HG02970 (cell line): ENCODE data around the gene SMCR8.
"Not testable (repeated sequence)": the region's sequence is repeated elsewhere in the genome, so short reads cannot be mapped to it uniquely, and the experiment has no call there.

Source experiments
- ATAC-seq: cut with Tn5 transposase; IDR thresholded peaks from one replicate; pipeline ENCODE4 v1.9.1; 2021; ENCODE audit warnings: mild to moderate bottlenecking, moderate library complexity, moderate number of reproducible peaks; ENCODE audit not compliant: unreplicated experiment, low FRiP score

The SMCR8 gene

GRCh38 chr17:18314731-18315561, at the start of gene SMCR8, which contains the start of gene TOP3A:
Gene SMCR8, plus strand, starts transcription at chr17:18315293. Its CDS starts 497 bp downstream, at chr17:18315790.
Gene TOP3A, minus strand, starts transcription at chr17:18314994. Its CDS starts 216 bp downstream, at chr17:18314778.
- ATAC-seq: peak; percentile 80

- no peak for ATAC-seq
These were observed 47.7 kb upstream of the SMCR8 start for GRCh38 chr17:18267366-18267765.

GRCh38 chr17:18267927-18268711, 47.0 kb upstream of the SMCR8 start:
- no peak for ATAC-seq

GRCh38 chr17:18270046-18270931, 44.8 kb upstream of the SMCR8 start:
- ATAC-seq: no peak

GRCh38 chr17:18277076-18277475, 38.0 kb upstream of the SMCR8 start:
- ATAC-seq: no peak

GRCh38 chr17:18278867-18279266, 36.2 kb upstream of the SMCR8 start:
- ATAC-seq: no peak

- no peak for ATAC-seq
These were observed 34.8 kb upstream of the SMCR8 start for GRCh38 chr17:18280249-18280648.

GRCh38 chr17:18280766-18281371, 34.2 kb upstream of the SMCR8 start:
- ATAC-seq: no peak

- no peak for ATAC-seq
These were observed 33.3 kb upstream of the SMCR8 start for GRCh38 chr17:18281788-18282187.

GRCh38 chr17:18285296-18285695, 29.8 kb upstream of the SMCR8 start:
- ATAC-seq: no peak

GRCh38 chr17:18291718-18292540, 23.2 kb upstream of the SMCR8 start:
- ATAC-seq: no peak

- not testable (repeated sequence) for ATAC-seq
These were observed 17.0 kb upstream of the SMCR8 start for GRCh38 chr17:18298061-18298460.

GRCh38 chr17:18300725-18301480, 14.2 kb upstream of the SMCR8 start:
- no peak for ATAC-seq

- not testable (repeated sequence) for ATAC-seq
These were observed 11.9 kb upstream of the SMCR8 start for GRCh38 chr17:18303206-18303605.

- no peak for ATAC-seq
These were observed 5.9 kb upstream of the SMCR8 start for GRCh38 chr17:18309202-18309601.

GRCh38 chr17:18314059-18314730, 898 bp upstream of the SMCR8 start:
- ATAC-seq: peak; percentile 17

GRCh38 chr17:18315562-18315922, 449 bp downstream of the SMCR8 start:
- ATAC-seq: peak; percentile 5

- no peak for ATAC-seq
These were observed 868 bp downstream of the SMCR8 start for GRCh38 chr17:18315961-18316360.
